ENCODE data around the gene PIGS. TPM values are rescaled to one million over a fixed set of nuclear protein-coding genes. Genes with fewer than 3 reads are reported as not detected.

The PIGS gene
- total RNA-seq, 2 experiments from 2014 or later: 66.3 to 66.6 TPM

GRCh38 chr17:28521311-28522085 lies 49.8 kb downstream of the PIGS start:
- H3K4me3 Mint-ChIP-seq: no peak overlapping the region
- no peak for DNase-seq

GRCh38 chr17:28520687-28521086 lies 50.6 kb downstream of the PIGS start:
- H3K27ac Mint-ChIP-seq: no peak overlapping the region
- no peak overlapping the region for H3K4me3 Mint-ChIP-seq
- CTCF ChIA-PET: interaction anchor here (1.0 to 1.3 kb wide), 2 partner anchors 17 to 25 kb away, joined by 4 read pairs; no protein-coding TSS in a partner anchor
- POLR2A ChIA-PET: interaction anchor here (1.0 kb wide), 1 partner anchor 51 kb away, joined by 3 read pairs; the partner anchor contains the start of gene PIGS
- H3K4me1 Mint-ChIP-seq: no peaks in the 10 kb centered on the region
- no peaks in the 10 kb centered on the region for H3K36me3 Mint-ChIP-seq (ENCODE audit: low read depth)
- DNase-seq: no peak
- H3K9me3 Mint-ChIP-seq: peaks cover 6% of the 10 kb centered on the region
- H3K27me3 Mint-ChIP-seq: no peaks in the 10 kb centered on the region

More at GRCh38 chr17:28521311-28522085, 49.8 kb downstream of the PIGS start:
- CTCF ChIA-PET: no interaction called here
- H3K27me3 Mint-ChIP-seq: no peaks in the 10 kb centered on the region
- H3K27ac Mint-ChIP-seq: no peak overlapping the region
- no peaks in the 10 kb centered on the region for H3K36me3 Mint-ChIP-seq (ENCODE audit: low read depth)
- POLR2A ChIA-PET: interaction anchor here (0.7 kb wide), 1 partner anchor 57 kb away, joined by 3 read pairs; no protein-coding TSS in a partner anchor
- H3K9me3 Mint-ChIP-seq: no peaks in the 10 kb centered on the region
- no peaks in the 10 kb centered on the region for H3K4me1 Mint-ChIP-seq

GRCh38 chr17:28519236-28519635 lies 52.1 kb downstream of the PIGS start:
- DNase-seq: no peak
- peaks cover 6% of the 10 kb centered on the region for H3K9me3 Mint-ChIP-seq
- no peaks in the 10 kb centered on the region for H3K4me1 Mint-ChIP-seq
- H3K27ac Mint-ChIP-seq: no peak overlapping the region
- no peaks in the 10 kb centered on the region for H3K27me3 Mint-ChIP-seq
- ChIA-PET POLR2A (interaction anchor here (0.8 kb wide), 1 partner anchor 15 kb away, joined by 4 read pairs; no protein-coding TSS in a partner anchor), CTCF (interaction anchor here (1.3 kb wide), 1 partner anchor 18 kb away, joined by 4 read pairs; no protein-coding TSS in a partner anchor)
- H3K4me3 Mint-ChIP-seq: no peak overlapping the region
- no peaks in the 10 kb centered on the region for H3K36me3 Mint-ChIP-seq (ENCODE audit: low read depth)

GRCh38 chr17:28518578-28518977 lies 52.7 kb downstream of the PIGS start:
- Mint-ChIP-seq H3K27me3 (peaks cover 4% of the 10 kb centered on the region), H3K4me3 (no peak overlapping the region), H3K4me1 (no peaks in the 10 kb centered on the region), H3K36me3 (ENCODE audit: low read depth) (no peaks in the 10 kb centered on the region), H3K9me3 (peaks cover 6% of the 10 kb centered on the region), H3K27ac (no peak overlapping the region)
- CTCF ChIA-PET: no interaction called here
- POLR2A ChIA-PET: no interaction called here
- no peak for DNase-seq

- Mint-ChIP-seq H3K4me1 (no peaks in the 10 kb centered on the region), H3K27ac (no peak overlapping the region), H3K4me3 (no peak overlapping the region), H3K9me3 (peaks cover 6% of the 10 kb centered on the region), H3K36me3 (ENCODE audit: low read depth) (no peaks in the 10 kb centered on the region), H3K27me3 (peaks cover 4% of the 10 kb centered on the region)
- no peak for DNase-seq
- ChIA-PET CTCF (no interaction called here), POLR2A (no interaction called here)
Measured at GRCh38 chr17:28518132-28518531, 53.2 kb downstream of the PIGS start.

GRCh38 chr17:28515518-28515917 lies 55.8 kb downstream of the PIGS start:
- no peak for DNase-seq
- Mint-ChIP-seq H3K4me3 (no peak overlapping the region), H3K9me3 (peaks cover 6% of the 10 kb centered on the region), H3K27me3 (peaks cover 6% of the 10 kb centered on the region), H3K36me3 (ENCODE audit: low read depth) (no peaks in the 10 kb centered on the region), H3K4me1 (no peaks in the 10 kb centered on the region), H3K27ac (no peak overlapping the region)
- ChIA-PET CTCF (no interaction called here), POLR2A (no interaction called here)

GRCh38 chr17:28514561-28515002 lies 56.7 kb downstream of the PIGS start:
- H3K27me3 Mint-ChIP-seq: peaks cover 11% of the 10 kb centered on the region
- no peaks in the 10 kb centered on the region for H3K4me1 Mint-ChIP-seq
- no peak for DNase-seq
- ChIA-PET CTCF (interaction anchor here (0.6 kb wide), 1 partner anchor 162 kb away, joined by 3 read pairs; no protein-coding TSS in a partner anchor), POLR2A (no interaction called here)
- H3K36me3 Mint-ChIP-seq (ENCODE audit: low read depth): no peaks in the 10 kb centered on the region
- peaks cover 6% of the 10 kb centered on the region for H3K9me3 Mint-ChIP-seq
- H3K4me3 Mint-ChIP-seq: no peak overlapping the region
- no peak overlapping the region for H3K27ac Mint-ChIP-seq

- Mint-ChIP-seq H3K27me3 (peaks cover 11% of the 10 kb centered on the region), H3K4me1 (no peaks in the 10 kb centered on the region), H3K36me3 (ENCODE audit: low read depth) (no peaks in the 10 kb centered on the region), H3K9me3 (peaks cover 6% of the 10 kb centered on the region), H3K4me3 (no peak overlapping the region), H3K27ac (no peak overlapping the region)
- ChIA-PET POLR2A (no interaction called here), CTCF (no interaction called here)
- DNase-seq: no peak
Measured at GRCh38 chr17:28513476-28513875, 57.8 kb downstream of the PIGS start.

GRCh38 chr17:28511858-28512461 lies 59.4 kb downstream of the PIGS start:
- Mint-ChIP-seq H3K4me1 (no peaks in the 10 kb centered on the region), H3K4me3 (no peak overlapping the region), H3K27me3 (peaks cover 13% of the 10 kb centered on the region), H3K36me3 (ENCODE audit: low read depth) (no peaks in the 10 kb centered on the region), H3K9me3 (peaks cover 6% of the 10 kb centered on the region), H3K27ac (no peak overlapping the region)
- ChIA-PET CTCF (no interaction called here), POLR2A (no interaction called here)
- no peak for DNase-seq

- no peaks in the 10 kb centered on the region for H3K9me3 Mint-ChIP-seq
- H3K27ac Mint-ChIP-seq: no peak overlapping the region
- no peaks in the 10 kb centered on the region for H3K4me1 Mint-ChIP-seq
- no peaks in the 10 kb centered on the region for H3K36me3 Mint-ChIP-seq (ENCODE audit: low read depth)
- H3K27me3 Mint-ChIP-seq: peaks cover 16% of the 10 kb centered on the region
- DNase-seq: no peak
- H3K4me3 Mint-ChIP-seq: no peak overlapping the region
- ChIA-PET POLR2A (no interaction called here), CTCF (no interaction called here)
Measured at GRCh38 chr17:28509789-28510188, 61.5 kb downstream of the PIGS start.

GRCh38 chr17:28508211-28508724 lies 63.1 kb downstream of the PIGS start:
- Mint-ChIP-seq H3K4me1 (no peaks in the 10 kb centered on the region), H3K4me3 (no peak overlapping the region), H3K27me3 (peaks cover 16% of the 10 kb centered on the region), H3K9me3 (no peaks in the 10 kb centered on the region), H3K27ac (no peak overlapping the region), H3K36me3 (ENCODE audit: low read depth) (no peaks in the 10 kb centered on the region)
- no peak for DNase-seq
- CTCF ChIA-PET: no interaction called here
- POLR2A ChIA-PET: no interaction called here

GRCh38 chr17:28507567-28508203 lies 63.6 kb downstream of the PIGS start:
- no peak for DNase-seq
- Mint-ChIP-seq H3K4me3 (no peak overlapping the region), H3K9me3 (no peaks in the 10 kb centered on the region), H3K27me3 (peaks cover 16% of the 10 kb centered on the region), H3K36me3 (ENCODE audit: low read depth) (no peaks in the 10 kb centered on the region), H3K4me1 (no peaks in the 10 kb centered on the region), H3K27ac (no peak overlapping the region)
- POLR2A ChIA-PET: no interaction called here
- CTCF ChIA-PET: no interaction called here

- ChIA-PET CTCF (no interaction called here), POLR2A (no interaction called here)
- no peaks in the 10 kb centered on the region for H3K4me1 Mint-ChIP-seq
- no peak overlapping the region for H3K4me3 Mint-ChIP-seq
- H3K27me3 Mint-ChIP-seq: peaks cover 16% of the 10 kb centered on the region
- H3K27ac Mint-ChIP-seq: no peak overlapping the region
- no peaks in the 10 kb centered on the region for H3K9me3 Mint-ChIP-seq
- no peak for DNase-seq
- no peaks in the 10 kb centered on the region for H3K36me3 Mint-ChIP-seq (ENCODE audit: low read depth)
Measured at GRCh38 chr17:28506763-28507487, 64.4 kb downstream of the PIGS start.
